NCI-H2196 treated with DMSO at 0.1 percent for 48 hours (cell line): ENCODE results near the gene TXNDC11.
A peak's percentile ranks its signal among the peaks of the same experiment; 100 is the strongest.

Experiments
- DNase-seq: peaks from one replicate; lab custom pipeline; 2025; ENCODE audit not compliant: unreplicated experiment; lab: John Stamatoyannopoulos, UW

Gene TXNDC11

DNA sequence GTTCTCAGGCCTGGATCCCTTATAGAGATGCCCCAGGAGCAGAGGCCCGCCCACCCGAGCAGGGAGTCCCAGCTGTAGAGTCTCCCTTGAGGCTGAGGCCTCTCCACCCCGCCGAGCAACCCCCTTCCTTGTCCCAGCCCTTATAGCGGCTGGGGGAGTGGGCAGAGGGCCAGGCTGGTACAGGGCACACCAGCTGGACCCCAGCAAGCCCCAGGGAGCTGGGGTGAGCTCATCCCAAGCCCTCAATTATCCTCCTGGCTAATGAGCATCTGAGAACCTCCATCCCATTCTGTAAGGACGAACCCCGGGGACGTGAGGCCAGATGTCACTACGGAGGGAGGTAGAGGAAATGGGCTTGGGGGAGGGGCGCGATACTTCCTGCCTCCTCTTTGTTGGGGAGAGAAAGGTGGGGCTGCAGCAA, 77.6 kb downstream of the TXNDC11 start:
- no peak for DNase-seq

DNA sequence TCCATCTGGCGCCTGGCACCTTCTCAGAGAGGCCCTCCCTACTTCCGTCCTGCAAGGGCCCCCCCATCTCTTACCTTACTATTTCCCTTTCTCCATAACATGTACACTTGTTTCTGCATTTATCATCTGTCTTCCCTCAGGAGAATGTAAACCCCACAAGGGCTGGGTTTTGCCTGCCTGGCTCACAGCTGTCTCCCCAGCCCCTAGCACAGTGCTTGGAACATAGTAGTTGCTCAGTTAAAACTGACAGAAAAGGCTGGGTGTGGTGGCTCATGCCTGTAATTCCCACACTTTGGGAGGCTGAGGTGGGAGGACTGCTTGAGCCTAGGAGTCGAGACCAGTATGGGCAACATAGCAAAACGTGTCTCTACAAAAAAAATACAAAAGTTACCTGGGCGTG, 80.1 kb downstream of the TXNDC11 start:
- no peak for DNase-seq

DNA sequence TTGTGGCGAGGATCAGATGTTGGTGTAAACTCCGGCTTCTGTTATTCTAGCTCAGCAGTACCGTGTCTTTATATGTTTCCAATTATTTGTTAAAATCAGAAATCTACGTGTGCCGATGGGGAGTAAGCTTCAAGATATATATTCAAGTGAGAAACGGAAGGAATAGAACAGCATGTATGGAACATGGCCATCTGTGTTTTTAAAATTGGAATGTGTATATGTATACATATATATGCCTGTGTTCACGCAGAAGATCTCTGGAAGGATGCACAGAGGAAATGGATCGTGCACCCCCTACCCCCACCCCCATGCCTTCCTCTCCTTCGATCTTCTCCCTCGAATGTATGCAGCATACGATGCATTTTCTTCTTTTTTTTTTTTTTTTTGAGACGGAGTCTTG, 82.1 kb downstream of the TXNDC11 start:
- no peak for DNase-seq

- no peak for DNase-seq
Measured at GRCh38 chr16:11658896-11659708, 83.6 kb downstream of the TXNDC11 start.

- no peak for DNase-seq
Measured at GRCh38 chr16:11657556-11657955, 85.1 kb downstream of the TXNDC11 start.

- DNase-seq = no peak
Measured at GRCh38 chr16:11655655-11656054, 87.0 kb downstream of the TXNDC11 start.

DNA sequence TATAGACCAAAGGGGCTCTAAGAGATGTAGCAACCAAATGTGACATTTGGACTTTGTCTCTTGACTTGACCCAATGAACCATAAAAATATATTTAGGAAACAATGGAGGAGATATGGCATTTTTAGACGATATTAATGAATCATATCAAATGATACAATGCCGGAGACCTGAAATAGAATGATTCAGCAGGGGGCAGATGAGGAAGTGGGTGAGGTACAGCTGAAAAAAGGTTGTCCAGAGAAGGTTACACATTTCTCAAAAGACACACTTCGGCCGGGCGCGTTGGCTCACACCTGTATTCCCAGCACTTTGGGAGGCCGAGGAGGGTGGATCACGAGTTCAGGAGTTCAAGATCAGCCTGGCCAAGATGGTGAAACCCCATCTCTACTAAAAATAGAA, 90.9 kb downstream of the TXNDC11 start:
- no peak for DNase-seq

- DNase-seq = no peak
Measured at GRCh38 chr16:11650641-11651591, 91.7 kb downstream of the TXNDC11 start.

DNA sequence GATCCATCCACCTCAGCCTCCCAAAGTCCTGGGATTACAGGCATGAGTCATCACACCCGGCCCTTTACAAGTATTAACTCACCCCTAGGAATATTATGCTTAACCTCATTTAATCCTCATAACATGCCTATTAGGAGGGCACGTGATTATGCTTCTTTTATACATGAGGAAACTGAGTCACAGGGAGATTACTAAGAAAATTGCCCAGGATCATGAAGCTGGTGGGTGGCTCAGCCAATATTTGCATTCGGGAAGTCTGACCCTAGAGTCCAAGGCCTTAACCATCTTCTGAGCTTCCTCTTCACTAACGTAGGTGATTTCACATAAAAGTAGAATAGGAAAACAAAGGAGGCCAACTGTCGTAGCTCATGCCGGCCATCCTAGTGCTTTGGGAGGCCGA, 93.4 kb downstream of the TXNDC11 start:
- no peak for DNase-seq

DNA sequence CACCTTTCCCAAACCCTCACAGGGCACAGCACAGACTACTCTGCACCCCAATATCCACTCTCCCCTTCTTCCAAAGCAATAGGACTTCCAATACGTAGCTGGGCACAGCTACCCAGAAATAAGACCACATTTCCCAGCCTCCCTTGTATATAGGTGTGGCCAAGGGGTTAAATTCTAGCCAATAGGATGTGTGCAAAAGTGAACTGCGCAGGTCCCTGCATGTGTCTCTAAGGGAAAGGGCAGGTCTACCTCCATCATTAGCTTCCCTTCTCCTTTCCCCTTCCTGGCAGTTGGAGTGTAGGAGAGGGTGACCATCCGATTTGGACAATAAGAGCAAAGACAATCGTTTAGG, 99.9 kb downstream of the TXNDC11 start:
- DNase-seq = no peak

GRCh38 chr16:11640987-11641817, 101.5 kb downstream of the TXNDC11 start:
- DNase-seq = peak; percentile 68

DNA sequence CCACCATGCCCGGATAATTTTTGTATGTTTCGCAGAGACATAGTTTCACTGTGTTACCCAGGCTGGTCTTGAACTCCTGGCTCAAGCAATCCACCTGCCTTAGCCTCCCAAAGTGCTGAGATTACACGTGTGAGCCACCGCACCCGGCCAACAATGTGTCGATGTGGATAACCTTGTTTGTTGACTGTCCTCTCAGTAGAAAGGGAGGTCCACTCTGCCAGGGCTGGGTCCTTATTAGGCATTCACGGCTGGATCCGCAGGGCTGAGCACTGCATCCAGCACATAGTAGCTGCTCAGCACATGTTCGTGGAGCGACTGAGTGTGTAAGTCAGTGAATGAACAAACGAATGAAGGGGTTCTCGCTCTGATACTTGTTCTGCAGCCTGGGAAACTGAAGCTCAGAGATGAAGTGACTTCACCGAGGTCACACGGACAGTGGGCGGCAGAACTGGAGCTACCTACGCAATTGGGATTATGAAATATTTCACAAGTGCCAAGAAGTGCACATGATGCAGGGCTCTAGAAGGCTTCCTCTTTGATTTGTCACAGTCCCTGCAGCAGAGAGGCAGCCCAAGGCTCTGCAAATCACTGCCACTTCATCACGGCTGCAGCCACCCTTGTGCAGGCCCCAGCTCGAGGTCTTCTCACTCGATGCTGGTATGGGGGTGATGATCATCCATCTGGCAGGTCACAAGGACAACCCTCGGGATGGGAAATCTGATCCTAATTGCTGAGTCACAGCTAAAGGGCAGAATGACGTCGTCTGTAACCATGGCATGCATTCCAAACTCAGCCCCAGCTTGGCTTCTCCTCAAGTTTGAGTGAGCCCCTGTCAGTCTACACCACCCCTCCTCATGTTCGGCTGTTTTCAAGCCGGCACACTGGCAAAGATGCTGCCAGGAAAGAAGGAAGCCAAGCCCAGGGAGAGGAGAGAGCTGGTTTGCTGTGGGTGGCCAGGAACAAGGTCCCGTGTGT, 102.4 kb downstream of the TXNDC11 start:
- DNase-seq = peak; percentile 92

GRCh38 chr16:11639008-11639562, 103.6 kb downstream of the TXNDC11 start:
- DNase-seq = no peak

DNA sequence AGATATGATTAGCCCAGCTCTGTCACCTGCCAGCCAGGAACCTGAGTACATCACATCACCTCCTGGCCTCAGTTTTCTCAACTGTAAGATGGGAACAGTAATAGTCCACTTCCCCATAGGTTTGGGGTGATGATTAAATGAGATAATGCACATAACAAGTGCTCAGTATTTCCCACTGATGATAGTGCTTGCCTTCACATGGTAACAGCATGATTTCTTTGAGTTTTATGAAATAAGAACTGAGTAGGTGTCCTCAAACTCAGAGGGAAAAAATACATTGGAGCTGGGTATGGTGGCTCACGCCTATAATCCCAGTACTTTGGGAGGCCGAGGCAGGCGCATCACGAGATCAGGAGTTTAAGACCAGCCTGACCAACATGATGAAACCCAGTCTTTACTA, 104.5 kb downstream of the TXNDC11 start:
- no peak for DNase-seq

- DNase-seq = no peak
Measured at GRCh38 chr16:11637320-11637719, 105.3 kb downstream of the TXNDC11 start.

- peak; percentile 91 for DNase-seq
Measured at GRCh38 chr16:11636172-11636721, 106.4 kb downstream of the TXNDC11 start.

GRCh38 chr16:11635679-11636171, 106.9 kb downstream of the TXNDC11 start:
- no peak for DNase-seq

DNA sequence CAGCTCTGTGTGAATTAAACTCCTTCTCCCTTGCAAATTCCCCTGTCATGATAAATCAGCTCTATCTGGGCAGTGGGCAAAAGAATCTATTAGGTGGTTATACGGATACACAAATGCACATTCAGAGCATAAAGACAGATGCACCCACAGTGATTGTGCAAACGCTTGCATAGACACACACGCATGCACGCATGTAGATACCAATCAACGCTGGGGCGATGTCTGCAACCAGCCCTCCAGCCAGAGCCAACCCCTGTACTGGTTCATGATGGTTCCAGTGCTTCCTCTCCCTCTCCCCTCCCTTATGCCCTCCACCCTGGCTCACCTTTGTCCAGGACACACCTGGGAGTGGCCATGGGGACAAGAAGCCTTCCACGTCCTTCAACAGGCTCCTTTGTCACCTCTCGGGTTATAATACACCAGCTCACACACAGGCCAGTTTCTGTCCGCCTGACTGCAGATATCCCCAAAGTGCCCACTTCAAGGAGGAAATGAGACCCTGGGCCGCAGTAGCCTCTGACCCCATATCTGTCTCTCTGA, 107.5 kb downstream of the TXNDC11 start:
- DNase-seq = no peak

DNA sequence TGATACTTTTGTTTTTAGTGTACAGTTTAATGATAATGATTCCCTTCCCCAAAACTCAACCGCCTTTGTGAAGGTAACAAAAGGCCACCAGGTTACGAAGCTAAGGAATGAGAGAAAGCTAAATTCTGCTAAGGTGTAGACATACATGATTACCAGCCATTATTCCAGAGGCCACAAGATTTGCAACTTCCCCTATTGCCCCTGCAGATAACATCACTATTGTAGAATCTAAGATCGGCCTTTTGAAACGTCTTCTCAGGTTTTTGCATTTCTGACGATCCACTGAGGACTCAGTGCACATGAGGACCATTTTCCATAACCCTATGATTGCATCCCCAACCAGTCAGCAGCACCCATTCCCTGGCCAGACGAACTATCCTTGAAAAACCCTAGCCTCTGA, 108.3 kb downstream of the TXNDC11 start:
- no peak for DNase-seq
